Activated T-helper 1 cell treated with anti-CD3 and anti-CD28 coated beads, Interleukin-2, amount 50 U/mL, for 16 hours (primary cell): ENCODE measurements around the gene CYP4A11.
"Not testable (repeated sequence)": the region's sequence is repeated elsewhere in the genome, so short reads cannot be mapped to it uniquely, and the experiment has no call there.

Experiments used
- DNase-seq, 2 donors: peaks; one replicate each; pipeline ENCODE4 v3.0.0-alpha.2; 2020; ENCODE audit warnings: low read depth in 1 of 2, low spot score in 1 of 2

CYP4A11 gene

DNA sequence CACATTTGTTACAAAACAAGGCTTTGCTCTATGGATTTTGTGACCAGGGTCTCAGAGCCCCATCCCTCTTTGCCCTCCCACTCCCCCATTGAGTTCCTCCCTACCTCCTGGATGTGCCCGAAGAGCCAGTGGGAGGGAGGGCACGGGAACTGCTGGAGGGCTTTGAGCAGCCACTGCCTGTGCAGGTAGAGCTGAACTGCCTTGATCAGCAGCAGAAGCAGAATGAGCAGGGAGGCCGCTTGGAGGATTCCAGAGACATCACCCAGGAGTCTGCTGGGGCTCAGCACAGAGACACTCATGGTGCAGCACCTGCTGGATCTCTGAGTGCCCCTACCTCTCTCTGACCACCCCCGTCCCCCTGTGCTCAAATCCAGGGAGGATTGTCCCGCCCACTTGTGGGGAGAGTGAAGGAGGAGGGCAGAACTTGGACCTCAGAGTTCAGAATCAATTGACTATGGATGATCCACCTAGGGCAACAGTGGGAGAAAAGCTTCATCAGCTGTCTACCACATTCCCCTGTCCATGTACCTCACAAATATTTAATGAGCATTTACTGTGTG, at the start of gene CYP4A11:
Gene CYP4A11 (minus strand): TSS at position 342 of the 560 bp plus-strand sequence. CDS start 43 bp downstream, at position 299.
- no peak for DNase-seq

DNA sequence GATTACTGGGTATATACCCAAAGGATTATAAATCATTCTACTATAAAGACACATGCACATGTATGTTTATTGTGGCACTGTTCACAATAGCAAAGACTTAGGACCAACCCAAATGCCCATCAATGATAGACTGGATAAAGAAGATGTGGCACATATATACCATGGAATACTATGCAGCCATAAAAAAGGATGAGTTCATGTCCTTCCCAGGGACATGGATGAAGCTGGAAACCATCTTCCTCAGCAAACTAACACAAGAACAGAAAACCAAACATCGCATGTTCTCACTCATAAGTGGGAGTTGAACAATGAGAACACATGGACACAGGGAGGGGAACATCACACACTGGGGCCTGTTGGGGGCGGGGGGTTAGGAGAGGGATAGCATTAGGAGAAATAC, 49.3 kb upstream of the CYP4A11 start:
- DNase-seq = not testable (repeated sequence)

DNA sequence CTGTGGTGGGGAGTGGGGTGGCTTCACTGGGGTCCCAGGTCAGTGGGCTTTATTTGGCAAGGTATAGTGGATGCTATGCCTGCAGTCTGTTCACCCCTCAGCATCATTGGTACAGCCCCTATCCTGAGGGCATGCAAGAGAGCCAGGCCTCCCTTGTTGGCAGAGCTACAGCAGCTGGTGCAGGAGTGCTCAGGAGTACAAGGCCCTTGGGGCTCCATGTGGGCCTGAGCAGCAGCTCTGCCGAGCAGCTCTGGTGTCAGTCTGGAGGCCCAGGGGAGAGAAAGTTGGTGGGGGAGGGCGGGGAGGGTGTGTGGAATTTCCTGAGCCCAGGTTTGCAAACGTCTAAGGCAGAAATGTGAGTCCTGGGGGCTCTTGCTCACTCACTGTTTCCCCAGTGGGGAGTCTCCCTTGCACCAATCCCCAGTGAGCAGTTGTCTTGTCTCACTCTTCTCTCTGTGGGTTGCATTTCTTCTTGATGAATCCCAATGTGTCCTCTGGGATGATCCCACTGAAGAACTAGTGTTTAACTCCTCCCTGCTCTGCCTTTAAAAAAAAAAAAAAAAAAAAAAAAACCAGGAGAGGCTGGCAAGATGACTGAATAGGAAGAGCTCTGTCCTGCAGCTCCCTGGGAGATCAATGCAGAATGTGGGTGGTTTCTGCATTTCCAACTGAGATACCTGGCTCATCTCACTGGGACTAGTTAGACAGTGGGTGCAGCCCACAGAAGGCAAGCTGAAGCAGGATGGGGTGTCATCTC, 42.7 kb upstream of the CYP4A11 start:
- no peak for DNase-seq

GRCh38 chr1:46983166-46983829, 42.0 kb upstream of the CYP4A11 start:
- DNase-seq = no peak

DNA sequence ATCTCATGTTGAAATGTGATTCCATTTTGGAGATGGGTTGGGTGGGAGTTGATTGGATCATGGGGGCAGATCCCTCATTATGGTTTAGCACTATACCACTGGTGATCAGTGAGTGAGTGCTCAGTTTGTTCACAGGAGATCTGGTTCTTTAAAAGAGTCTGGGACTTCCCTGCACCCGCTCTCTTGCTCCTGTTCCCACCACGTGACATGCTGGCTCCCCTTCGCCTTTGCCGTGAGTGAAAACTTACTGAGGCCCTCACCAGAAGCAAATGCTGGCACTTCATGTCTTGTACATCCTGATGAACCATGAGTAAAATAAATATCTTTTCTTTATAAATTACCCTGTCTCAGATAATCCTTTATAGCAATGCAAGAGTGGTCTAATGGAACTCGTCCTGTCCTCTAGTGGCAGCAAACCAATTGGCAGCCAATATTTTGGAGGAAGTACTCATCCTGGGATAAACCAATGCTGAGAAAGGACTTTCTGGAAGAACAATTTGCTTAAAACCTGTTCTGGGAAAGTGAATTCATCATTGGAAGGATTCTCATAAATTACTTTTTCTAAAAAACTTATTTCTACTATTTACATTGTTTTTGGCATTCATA, 27.8 kb upstream of the CYP4A11 start:
- no peak for DNase-seq

GRCh38 chr1:46962272-46962671, 21.0 kb upstream of the CYP4A11 start:
- DNase-seq = not testable (repeated sequence)

DNA sequence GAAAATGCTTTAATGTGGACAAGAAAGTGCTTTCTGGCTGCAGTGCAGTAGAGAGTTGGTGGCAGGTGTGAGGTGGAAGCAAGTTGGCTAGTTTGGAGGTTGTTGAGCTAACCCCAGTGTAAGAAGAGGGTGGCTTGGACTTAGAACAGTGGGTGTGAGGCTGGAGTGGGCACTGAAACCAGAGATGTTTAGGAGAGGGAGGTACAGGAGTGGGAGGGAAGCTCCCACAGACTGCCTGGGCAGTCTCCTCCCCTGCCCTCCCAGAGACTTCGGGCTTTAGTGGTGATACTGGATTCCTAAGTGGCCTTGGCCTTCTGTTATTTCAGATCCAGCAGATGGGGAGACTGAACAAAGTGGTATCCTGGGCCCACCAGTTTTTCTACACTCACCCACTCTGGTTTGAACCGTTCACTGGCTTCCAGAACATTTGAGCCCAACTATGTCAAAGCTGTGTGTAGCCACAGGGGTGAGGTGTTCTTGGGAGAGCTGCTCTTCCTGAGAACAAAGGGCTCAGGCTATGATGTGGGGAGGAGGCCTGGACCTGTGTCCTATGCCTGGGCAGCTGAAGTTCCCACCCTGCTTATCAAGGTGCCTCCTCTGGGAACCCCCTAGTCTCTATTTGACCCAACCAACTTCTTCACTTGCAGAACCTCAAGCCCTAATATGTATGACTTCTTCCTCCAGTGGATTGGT, 19.9 kb upstream of the CYP4A11 start:
- no peak for DNase-seq

- no peak for DNase-seq
These were observed 19.0 kb upstream of the CYP4A11 start for GRCh38 chr1:46960250-46960649.

GRCh38 chr1:46955116-46955515, 13.8 kb upstream of the CYP4A11 start:
- not testable (repeated sequence) for DNase-seq

- DNase-seq = not testable (repeated sequence)
These were observed 12.6 kb upstream of the CYP4A11 start for GRCh38 chr1:46953847-46954246.

- not testable (repeated sequence) for DNase-seq
These were observed 8.1 kb upstream of the CYP4A11 start for GRCh38 chr1:46949417-46949666.

GRCh38 chr1:46948629-46949416, 7.5 kb upstream of the CYP4A11 start:
- DNase-seq = no peak

DNA sequence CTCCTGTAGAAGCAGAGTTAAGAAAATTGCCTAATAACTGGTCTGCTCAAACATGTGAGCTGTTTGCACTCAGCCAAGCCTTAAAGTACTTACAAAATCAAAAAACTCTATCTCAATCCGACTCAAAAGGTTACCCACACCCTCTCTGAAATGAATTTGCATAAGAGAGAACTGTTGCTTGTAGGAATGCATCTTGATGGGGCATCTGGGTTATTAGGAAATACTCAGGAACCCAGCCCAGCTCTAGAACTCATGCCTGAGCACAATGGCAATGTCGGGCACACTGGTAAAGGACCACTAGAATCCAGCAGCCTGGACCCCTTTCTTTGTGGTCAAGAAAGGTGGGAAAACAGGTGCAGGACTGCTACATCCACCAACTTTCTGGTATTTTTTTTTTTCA, 6.4 kb upstream of the CYP4A11 start:
- DNase-seq = not testable (repeated sequence)

DNA sequence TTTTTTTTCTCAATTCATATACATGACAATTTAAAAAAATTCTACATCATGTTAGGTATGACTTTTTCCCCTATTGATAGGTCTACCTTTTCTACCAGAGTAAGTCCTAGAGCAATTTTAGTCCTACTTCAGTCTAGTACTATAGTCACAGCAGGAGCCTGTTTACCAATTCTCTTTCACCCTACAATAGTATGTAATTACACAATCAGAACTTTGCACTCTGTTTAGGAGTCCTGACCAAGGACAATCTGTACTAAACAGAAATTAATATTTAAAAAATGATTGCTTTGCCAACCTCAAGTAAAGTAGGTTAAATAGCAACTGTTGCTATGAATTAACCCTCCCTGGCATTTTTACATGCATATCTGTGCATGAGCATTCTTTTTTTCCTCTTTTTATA, 810 bp upstream of the CYP4A11 start:
- DNase-seq = no peak

GRCh38 chr1:46940307-46940706, 969 bp downstream of the CYP4A11 start:
- no peak for DNase-seq

- no peak for DNase-seq
These were observed 4.0 kb downstream of the CYP4A11 start for GRCh38 chr1:46937270-46937669.

DNA sequence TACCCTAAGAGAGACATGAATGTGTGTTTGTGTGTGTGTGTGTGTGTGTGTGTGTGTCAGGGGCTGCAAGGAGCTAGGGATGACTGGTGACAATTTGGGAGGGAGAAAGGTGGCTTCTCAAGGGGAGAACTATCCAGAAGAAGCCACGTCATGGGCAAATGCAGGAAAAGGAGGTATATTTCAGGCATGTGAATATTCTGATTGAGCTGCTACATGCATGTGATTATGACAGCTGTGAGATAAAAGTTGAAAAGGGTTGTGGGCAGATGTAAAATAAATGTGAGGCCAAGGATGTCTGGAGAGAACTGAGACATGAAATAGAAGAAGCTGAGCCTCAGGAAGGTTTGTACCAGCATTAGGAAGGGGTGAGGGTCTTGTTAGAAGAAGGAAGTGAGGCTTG, 4.5 kb downstream of the CYP4A11 start:
- no peak for DNase-seq

- not testable (repeated sequence) for DNase-seq
These were observed 6.4 kb downstream of the CYP4A11 start for GRCh38 chr1:46934852-46935251.

GRCh38 chr1:46932020-46932419, 9.3 kb downstream of the CYP4A11 start:
- not testable (repeated sequence) for DNase-seq

- no peak for DNase-seq
These were observed 10.1 kb downstream of the CYP4A11 start for GRCh38 chr1:46931151-46931550.
